ENCODE results near the gene JPH2.
"Not testable (repeated sequence)": the region's sequence is repeated elsewhere in the genome, so short reads cannot be mapped to it uniquely, and the experiment has no call there.

JPH2 gene

GRCh38 chr20:44135417-44136204 lies 51.4 kb downstream of the JPH2 start:
- no peak overlapping the region for H3K9ac ChIP-seq (ENCODE audit: low read length)
- H3K36me3 ChIP-seq (ENCODE audit: control insufficient read depth, insufficient read depth, low read length), result no peaks in the 10 kb centered on the region
- peaks cover 3% of the 10 kb centered on the region; the same call in 1 of the 2 replicates for H3K9me3 ChIP-seq (ENCODE audit: control insufficient read depth, insufficient read depth, low read depth, low read length)
- H3K4me1 ChIP-seq (ENCODE audit: control insufficient read depth, insufficient read depth, low read length), result peaks cover 21% of the 10 kb centered on the region
- H3K27me3 ChIP-seq (ENCODE audit: control insufficient read depth, insufficient read depth, low read length), result no peaks in the 10 kb centered on the region
- H3K27ac ChIP-seq (ENCODE audit: low read depth, low read length), result no peak overlapping the region
- no peak overlapping the region for H3K4me3 ChIP-seq (ENCODE audit: low read depth, low read length)

GRCh38 chr20:44135012-44135412 lies 52.0 kb downstream of the JPH2 start:
- Histone ChIP-seq H3K4me3 (ENCODE audit: low read depth, low read length) (no peak overlapping the region), H3K36me3 (ENCODE audit: control insufficient read depth, insufficient read depth, low read length) (no peaks in the 10 kb centered on the region), H3K4me1 (ENCODE audit: control insufficient read depth, insufficient read depth, low read length) (peaks cover 22% of the 10 kb centered on the region), H3K27ac (ENCODE audit: low read depth, low read length) (no peak overlapping the region), H3K9ac (ENCODE audit: low read length) (no peak overlapping the region), H3K9me3 (ENCODE audit: control insufficient read depth, insufficient read depth, low read depth, low read length) (peaks cover 3% of the 10 kb centered on the region; the same call in 1 of the 2 replicates), H3K27me3 (ENCODE audit: control insufficient read depth, insufficient read depth, low read length) (no peaks in the 10 kb centered on the region)

- Histone ChIP-seq H3K36me3 (ENCODE audit: control insufficient read depth, insufficient read depth, low read length) (no peaks in the 10 kb centered on the region), H3K9ac (ENCODE audit: low read length) (no peak overlapping the region), H3K4me3 (ENCODE audit: low read depth, low read length) (no peak overlapping the region), H3K27me3 (ENCODE audit: control insufficient read depth, insufficient read depth, low read length) (no peaks in the 10 kb centered on the region), H3K27ac (ENCODE audit: low read depth, low read length) (no peak overlapping the region), H3K9me3 (ENCODE audit: control insufficient read depth, insufficient read depth, low read depth, low read length) (peaks cover 3% of the 10 kb centered on the region; the same call in 1 of the 2 replicates), H3K4me1 (ENCODE audit: control insufficient read depth, insufficient read depth, low read length) (peaks cover 21% of the 10 kb centered on the region)
These were observed 53.6 kb downstream of the JPH2 start for GRCh38 chr20:44133424-44133823.

GRCh38 chr20:44131704-44132103 lies 55.3 kb downstream of the JPH2 start:
- Histone ChIP-seq H3K4me1 (ENCODE audit: control insufficient read depth, insufficient read depth, low read length) (peaks cover 12% of the 10 kb centered on the region; the same call in 1 of the 2 replicates), H3K27me3 (ENCODE audit: control insufficient read depth, insufficient read depth, low read length) (no peaks in the 10 kb centered on the region), H3K27ac (ENCODE audit: low read depth, low read length) (no peak overlapping the region), H3K9ac (ENCODE audit: low read length) (no peak overlapping the region), H3K36me3 (ENCODE audit: control insufficient read depth, insufficient read depth, low read length) (no peaks in the 10 kb centered on the region), H3K4me3 (ENCODE audit: low read depth, low read length) (no peak overlapping the region), H3K9me3 (ENCODE audit: control insufficient read depth, insufficient read depth, low read depth, low read length) (peaks cover 3% of the 10 kb centered on the region; the same call in 1 of the 2 replicates)

- Histone ChIP-seq H3K9ac (ENCODE audit: low read length) (no peak overlapping the region), H3K4me3 (ENCODE audit: low read depth, low read length) (no peak overlapping the region), H3K9me3 (ENCODE audit: control insufficient read depth, insufficient read depth, low read depth, low read length) (peaks cover 3% of the 10 kb centered on the region; the same call in 1 of the 2 replicates), H3K4me1 (ENCODE audit: control insufficient read depth, insufficient read depth, low read length) (peaks cover 8% of the 10 kb centered on the region; the same call in 1 of the 2 replicates), H3K36me3 (ENCODE audit: control insufficient read depth, insufficient read depth, low read length) (no peaks in the 10 kb centered on the region), H3K27me3 (ENCODE audit: control insufficient read depth, insufficient read depth, low read length) (no peaks in the 10 kb centered on the region), H3K27ac (ENCODE audit: low read depth, low read length) (no peak overlapping the region)
These were observed 56.9 kb downstream of the JPH2 start for GRCh38 chr20:44129911-44130718.

- not testable (repeated sequence) for H3K36me3 ChIP-seq (ENCODE audit: control insufficient read depth, insufficient read depth, low read length); H3K9me3 ChIP-seq (ENCODE audit: control insufficient read depth, insufficient read depth, low read depth, low read length); H3K4me1 ChIP-seq (ENCODE audit: control insufficient read depth, insufficient read depth, low read length); H3K9ac ChIP-seq (ENCODE audit: low read length); H3K4me3 ChIP-seq (ENCODE audit: low read depth, low read length); H3K27me3 ChIP-seq (ENCODE audit: control insufficient read depth, insufficient read depth, low read length); H3K27ac ChIP-seq (ENCODE audit: low read depth, low read length)
These were observed 57.7 kb downstream of the JPH2 start for GRCh38 chr20:44129300-44129699.

- Histone ChIP-seq H3K27me3 (ENCODE audit: control insufficient read depth, insufficient read depth, low read length) (no peaks in the 10 kb centered on the region), H3K36me3 (ENCODE audit: control insufficient read depth, insufficient read depth, low read length) (no peaks in the 10 kb centered on the region), H3K9ac (ENCODE audit: low read length) (no peak overlapping the region), H3K9me3 (ENCODE audit: control insufficient read depth, insufficient read depth, low read depth, low read length) (peaks cover 3% of the 10 kb centered on the region; the same call in 1 of the 2 replicates), H3K27ac (ENCODE audit: low read depth, low read length) (no peak overlapping the region), H3K4me3 (ENCODE audit: low read depth, low read length) (no peak overlapping the region), H3K4me1 (ENCODE audit: control insufficient read depth, insufficient read depth, low read length) (peaks cover 18% of the 10 kb centered on the region; the same call in 1 of the 2 replicates)
These were observed 60.5 kb downstream of the JPH2 start for GRCh38 chr20:44126445-44126844.

- Histone ChIP-seq H3K9me3 (ENCODE audit: control insufficient read depth, insufficient read depth, low read depth, low read length) (no peaks in the 10 kb centered on the region), H3K9ac (ENCODE audit: low read length) (no peak overlapping the region), H3K36me3 (ENCODE audit: control insufficient read depth, insufficient read depth, low read length) (no peaks in the 10 kb centered on the region), H3K4me1 (ENCODE audit: control insufficient read depth, insufficient read depth, low read length) (peaks cover 18% of the 10 kb centered on the region; the same call in 1 of the 2 replicates), H3K4me3 (ENCODE audit: low read depth, low read length) (no peak overlapping the region), H3K27me3 (ENCODE audit: control insufficient read depth, insufficient read depth, low read length) (no peaks in the 10 kb centered on the region), H3K27ac (ENCODE audit: low read depth, low read length) (no peak overlapping the region)
These were observed 61.5 kb downstream of the JPH2 start for GRCh38 chr20:44125332-44126127.

GRCh38 chr20:44123874-44124535 lies 63.0 kb downstream of the JPH2 start:
- Histone ChIP-seq H3K9ac (ENCODE audit: low read length) (no peak overlapping the region), H3K9me3 (ENCODE audit: control insufficient read depth, insufficient read depth, low read depth, low read length) (no peaks in the 10 kb centered on the region), H3K27ac (ENCODE audit: low read depth, low read length) (no peak overlapping the region), H3K36me3 (ENCODE audit: control insufficient read depth, insufficient read depth, low read length) (no peaks in the 10 kb centered on the region), H3K27me3 (ENCODE audit: control insufficient read depth, insufficient read depth, low read length) (no peaks in the 10 kb centered on the region), H3K4me3 (ENCODE audit: low read depth, low read length) (no peak overlapping the region), H3K4me1 (ENCODE audit: control insufficient read depth, insufficient read depth, low read length) (peaks cover 12% of the 10 kb centered on the region; the same call in 1 of the 2 replicates)

- Histone ChIP-seq H3K4me1 (ENCODE audit: control insufficient read depth, insufficient read depth, low read length) (peaks cover 12% of the 10 kb centered on the region; the same call in 1 of the 2 replicates), H3K27ac (ENCODE audit: low read depth, low read length) (no peak overlapping the region), H3K9ac (ENCODE audit: low read length) (no peak overlapping the region), H3K4me3 (ENCODE audit: low read depth, low read length) (no peak overlapping the region), H3K36me3 (ENCODE audit: control insufficient read depth, insufficient read depth, low read length) (no peaks in the 10 kb centered on the region), H3K27me3 (ENCODE audit: control insufficient read depth, insufficient read depth, low read length) (no peaks in the 10 kb centered on the region), H3K9me3 (ENCODE audit: control insufficient read depth, insufficient read depth, low read depth, low read length) (no peaks in the 10 kb centered on the region)
These were observed 63.7 kb downstream of the JPH2 start for GRCh38 chr20:44123251-44123650.

Measured in HUES6 (cell line).